Neural cell (in vitro differentiated cells): ENCODE results near the gene ALKBH6. TPM values are rescaled to one million over a fixed set of nuclear protein-coding genes. Genes with fewer than 3 reads are reported as not detected.
"Not testable (repeated sequence)": the region's sequence is repeated elsewhere in the genome, so short reads cannot be mapped to it uniquely, and the experiment has no call there.

Source experiments
- H2AFZ ChIP-seq: fragments of 200-600, 300-800 bp; sonication (generic), shearing (Covaris generic); 2 replicates; pipeline ENCODE4 v1.6.0; 2014; ENCODE audit warnings: low read depth, mild to moderate bottlenecking, antibody characterized with exemption, low read length, moderate library complexity
- H3F3A ChIP-seq: fragments of 200-600 bp; shearing (Covaris generic); 2 replicates; pipeline ENCODE4 v1.6.1; 2016; ENCODE audit warnings: mild to moderate bottlenecking, moderate library complexity, mixed read lengths, antibody characterized with exemption, low read length; ENCODE audit not compliant: insufficient read depth, poor library complexity, severe bottlenecking
- H3K27ac ChIP-seq: fragments of 200-600, 300-800 bp; sonication (generic), shearing (Covaris generic); 2 replicates; pipeline ENCODE4 v1.5.1; 2014; ENCODE audit warnings: mild to moderate bottlenecking, low read length, moderate library complexity
- H3K27me3 ChIP-seq: fragments of 300-800, 200-600 bp; sonication (generic), shearing (Covaris generic); 2 replicates; pipeline ENCODE4 v1.6.0; 2014; ENCODE audit warnings: mild to moderate bottlenecking, low read depth, low read length, moderate library complexity; ENCODE audit not compliant: insufficient read depth
- H3K36me3 ChIP-seq: fragments of 300-800, 200-600 bp; sonication (generic), shearing (Covaris generic); 2 replicates; pipeline ENCODE4 v1.5.1; 2014; ENCODE audit warnings: mild to moderate bottlenecking, antibody characterized with exemption, low read length, moderate library complexity; ENCODE audit not compliant: insufficient read depth
- H3K4me2 ChIP-seq: fragments of 300-800, 200-600 bp; sonication (generic), shearing (Covaris generic); 2 replicates; pipeline ENCODE4 v1.6.0; 2014; ENCODE audit warnings: mild to moderate bottlenecking, low read length
- H3K4me3 ChIP-seq: fragments of 300-800, 200-600 bp; sonication (generic), shearing (Covaris generic); 2 replicates; pipeline ENCODE4 v1.5.1; 2014; ENCODE audit warnings: mild to moderate bottlenecking, low read length, moderate library complexity
- H3K79me2 ChIP-seq: fragments of 200-600 bp; shearing (Covaris generic); replicated peaks from 2 replicates; pipeline ENCODE4 v1.6.0; 2014; ENCODE audit warnings: mild to moderate bottlenecking, low read length, moderate library complexity; ENCODE audit not compliant: insufficient read depth
- H3K9ac ChIP-seq: fragments of 300-800, 200-600 bp; sonication (generic), shearing (Covaris generic); 2 replicates; pipeline ENCODE4 v1.6.1; 2016; ENCODE audit warnings: mild to moderate bottlenecking, low read length, mixed read lengths
- H3K9me2 ChIP-seq: fragments of 200-600 bp; shearing (Covaris generic); 2 replicates; pipeline ENCODE4 v1.6.1; 2016; ENCODE audit warnings: mild to moderate bottlenecking, low read length, mixed read lengths; ENCODE audit not compliant: insufficient read depth
- H3K9me3 ChIP-seq: fragments of 200-600, 300-800 bp; sonication (generic), shearing (Covaris generic); 2 replicates; pipeline ENCODE4 v1.6.1; 2016; ENCODE audit warnings: mild to moderate bottlenecking, mixed run types, low read length, moderate library complexity, mixed read lengths
- H4K20me1 ChIP-seq: fragments of 200-600 bp; shearing (Covaris generic); 2 replicates; pipeline ENCODE4 v1.6.1; 2016; ENCODE audit warnings: mild to moderate bottlenecking, mixed run types; ENCODE audit not compliant: insufficient read depth
- CTCF ChIP-seq: fragments of 450-650 bp; IDR thresholded peaks from 2 replicates; pipeline ENCODE4 v1.5.1; 2014; ENCODE audit warnings: antibody characterized with exemption, mild to moderate bottlenecking, moderate library complexity; ENCODE audit not compliant: poor library complexity, severe bottlenecking
- EP300 ChIP-seq: fragments of 450-650 bp; conservative IDR thresholded peaks from 2 replicates; pipeline ENCODE4 v1.6.1; 2014; ENCODE audit warnings: antibody characterized with exemption, mild to moderate bottlenecking, moderate library complexity; ENCODE audit not compliant: poor library complexity, severe bottlenecking
- EZH2 ChIP-seq: fragments of 200-600, 300-800 bp; shearing (Covaris generic), sonication (generic); IDR thresholded peaks from 2 replicates; pipeline ENCODE4 v1.6.1; 2014; ENCODE audit warnings: antibody characterized with exemption, low read length, borderline replicate concordance, mild to moderate bottlenecking; ENCODE audit not compliant: insufficient read depth, poor library complexity, severe bottlenecking
- MXI1 ChIP-seq: fragments of 450-650 bp; conservative IDR thresholded peaks from 2 replicates; pipeline ENCODE4 v1.6.1; 2014; ENCODE audit warnings: antibody characterized with exemption, mild to moderate bottlenecking; ENCODE audit not compliant: poor library complexity, severe bottlenecking
- POLR2AphosphoS5 ChIP-seq: IDR thresholded peaks from 2 replicates; pipeline ENCODE4 v1.6.1; 2012
- RAD21 ChIP-seq: fragments of 450-650 bp; conservative IDR thresholded peaks from 2 replicates; pipeline ENCODE4 v1.6.1; 2014; ENCODE audit warnings: antibody characterized with exemption, mild to moderate bottlenecking, moderate library complexity
- REST ChIP-seq: IDR thresholded peaks from 2 replicates; pipeline ENCODE4 v1.6.1; 2012; ENCODE audit warnings: borderline replicate concordance
- SMC3 ChIP-seq: fragments of 450-650 bp; conservative IDR thresholded peaks from 2 replicates; pipeline ENCODE4 v1.6.1; 2014; ENCODE audit warnings: antibody characterized with exemption, mild to moderate bottlenecking, moderate library complexity; ENCODE audit not compliant: poor library complexity
- TAF1 ChIP-seq: IDR thresholded peaks from 2 replicates; pipeline ENCODE4 v1.6.1; 2012; ENCODE audit warnings: low read depth
- polyA plus RNA-seq: library from polyadenylated mRNA; depleted of rRNA; stranded (reverse); fragments of >200 nt; gene quantifications from 2 replicates; pipeline ENCODE4 v1.2.3, GENCODE V29; 2014

ALKBH6 gene
- polyA plus RNA-seq, 1 donor from 2014 or later: 45.6 TPM

DNA sequence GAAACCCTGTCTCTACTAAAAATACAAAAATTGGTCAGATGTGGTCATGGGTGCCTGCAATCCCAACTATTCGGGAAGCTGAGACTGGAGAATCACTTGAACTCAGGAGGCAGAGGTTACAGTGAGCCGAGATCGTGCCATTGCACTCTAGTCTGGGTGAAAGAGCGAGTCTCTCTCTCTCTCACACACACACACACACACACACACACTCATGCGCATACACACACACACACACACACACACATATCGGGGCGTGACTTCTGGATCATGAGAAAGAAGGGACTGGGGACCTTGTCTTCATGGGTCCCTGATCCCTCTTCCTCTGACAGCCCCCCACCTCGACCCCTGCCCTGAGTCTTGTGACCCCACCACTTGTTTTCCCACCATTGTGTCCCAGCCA is 30.8 kb downstream of the ALKBH6 start:
- Histone ChIP-seq H3K27me3 (peaks cover 14% of the 10 kb centered on the region), H3K27ac (no peak overlapping the region), H3K79me2 (no peaks in the 10 kb centered on the region), H4K20me1 (no peaks in the 10 kb centered on the region), H3F3A (no peaks in the 10 kb centered on the region), H3K9ac (no peak overlapping the region), H3K9me2 (no peaks in the 10 kb centered on the region), H3K36me3 (no peaks in the 10 kb centered on the region), H3K4me3 (no peak overlapping the region), H3K4me2 (no peak overlapping the region), H2AFZ (no peak overlapping the region), H3K9me3 (no peaks in the 10 kb centered on the region)
- TF ChIP-seq MXI1 (no peak), REST (no peak), RAD21 (no peak), EP300 (no peak), CTCF (no peak), TAF1 (no peak), SMC3 (no peak), EZH2 (no peak), POLR2AphosphoS5 (no peak)

DNA sequence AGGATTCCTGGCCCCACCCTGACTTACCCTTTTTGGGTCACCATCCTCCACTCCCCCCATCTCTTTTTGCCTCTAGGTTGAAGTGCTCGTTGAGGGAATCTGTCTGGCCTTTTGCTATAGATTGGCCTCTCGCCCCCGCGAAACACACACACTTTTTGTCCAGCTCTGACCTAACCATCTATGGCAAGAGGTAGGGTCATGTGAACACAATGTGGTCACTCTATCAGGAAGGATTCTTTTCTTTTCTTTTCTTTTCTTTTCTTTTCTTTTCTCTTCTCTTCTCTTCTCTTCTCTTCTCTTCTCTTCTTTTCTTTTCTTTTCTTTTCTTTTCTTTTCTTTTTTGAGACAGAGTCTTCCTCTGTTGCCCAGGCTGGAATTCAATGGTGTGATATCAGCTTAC is 33.0 kb downstream of the ALKBH6 start:
- H3K9me2 ChIP-seq, H2AFZ ChIP-seq, H3K4me3 ChIP-seq, H3K27me3 ChIP-seq, H3K36me3 ChIP-seq, H3K9me3 ChIP-seq, H3F3A ChIP-seq, H3K79me2 ChIP-seq, H4K20me1 ChIP-seq, H3K4me2 ChIP-seq, H3K27ac ChIP-seq, H3K9ac ChIP-seq: not testable (repeated sequence)

- no peak overlapping the region for H3K27ac ChIP-seq
- H4K20me1 ChIP-seq: no peaks in the 10 kb centered on the region
- no peak overlapping the region for H3K4me2 ChIP-seq
- no peaks in the 10 kb centered on the region for H3K27me3 ChIP-seq
- H3K4me3 ChIP-seq: no peak overlapping the region
- no peaks in the 10 kb centered on the region for H3K79me2 ChIP-seq
- no peaks in the 10 kb centered on the region for H3K9me2 ChIP-seq
- TF ChIP-seq CTCF (no peak), RAD21 (no peak), EP300 (no peak), POLR2AphosphoS5 (no peak), REST (no peak), TAF1 (no peak), SMC3 (no peak), EZH2 (no peak), MXI1 (no peak)
- H2AFZ ChIP-seq: no peak overlapping the region
- no peaks in the 10 kb centered on the region for H3K9me3 ChIP-seq
- no peaks in the 10 kb centered on the region for H3F3A ChIP-seq
- H3K9ac ChIP-seq: no peak overlapping the region
- no peaks in the 10 kb centered on the region for H3K36me3 ChIP-seq
Observed at GRCh38 chr19:35978832-35979365, 35.1 kb downstream of the ALKBH6 start.
